Mucosa of descending colon (tissue), 3 donors: ENCODE measurements around the gene PHF24. TPM values are rescaled to one million over a fixed set of nuclear protein-coding genes. Genes with fewer than 3 reads are reported as not detected.
"Not testable (repeated sequence)": the region's sequence is repeated elsewhere in the genome, so short reads cannot be mapped to it uniquely, and the experiment has no call there.

ENCODE experiments used
- ATAC-seq: fragments of 200-7000 bp; cut with Tn5 transposase; one replicate; pipeline ENCODE4 v1.9.1; 2020; ENCODE audit warnings: mild to moderate bottlenecking, moderate library complexity
- DNase-seq, 3 donors: peaks; one replicate each; pipeline ENCODE4 v3.0.0-alpha.2; 2020
- H3K36me3 ChIP-seq: fragments of 200-600 bp; one replicate; pipeline ENCODE4 v1.8.0; 2021; ENCODE audit warnings: low read depth, mild to moderate bottlenecking
- H3K4me1 ChIP-seq: fragments of 200-600 bp; one replicate; pipeline ENCODE4 v1.8.0; 2021; ENCODE audit warnings: low read depth, mild to moderate bottlenecking
- H3K4me3 ChIP-seq: fragments of 200-600 bp; one replicate; pipeline ENCODE4 v1.8.0; 2021; ENCODE audit warnings: mild to moderate bottlenecking
- H3K9me3 ChIP-seq: fragments of 200-600 bp; one replicate; pipeline ENCODE4 v1.8.0; 2021; ENCODE audit warnings: mild to moderate bottlenecking
- CTCF ChIP-seq: fragments of 200-600 bp; IDR thresholded peaks from one replicate; pipeline ENCODE4 v1.8.0; 2022; ENCODE audit warnings: antibody characterized with exemption, mild to moderate bottlenecking
- intact Hi-C, 2 donors: fragments of 100-400 bp; cut with DNase I in 1 of 2; cut with micrococcal nuclease in 1 of 2; formaldehyde crosslinking; loops; one replicate each; pipeline versions ENCODE4 v1.11.0 to v1.11.1; 2022; cut with DNase I, micrococcal nuclease
- total RNA-seq, 3 donors: library from RNA; stranded (reverse); fragmentation: NEBNext Ultra II Directional in 2 of 3; extraction: Animal tissue kit (Norgen Biotek cat#: 25700) in 2 of 3; gene quantifications; one replicate each; pipeline versions ENCODE4 v1.2.1 to v1.2.4, GENCODE V29; 2021 to 2023
- donor health status: DM: no; HTN: no; CAD: no; lungs with moderate emphysema.
- donor health status: DM: no; HTN: no; CAD: no.
- donor health status: DM: no; HTN: yes; CAD: no.

The PHF24 gene
- total RNA-seq, 3 donors from 2014 or later, result 0.55 to 1.3 TPM; not detected in 1

DNA sequence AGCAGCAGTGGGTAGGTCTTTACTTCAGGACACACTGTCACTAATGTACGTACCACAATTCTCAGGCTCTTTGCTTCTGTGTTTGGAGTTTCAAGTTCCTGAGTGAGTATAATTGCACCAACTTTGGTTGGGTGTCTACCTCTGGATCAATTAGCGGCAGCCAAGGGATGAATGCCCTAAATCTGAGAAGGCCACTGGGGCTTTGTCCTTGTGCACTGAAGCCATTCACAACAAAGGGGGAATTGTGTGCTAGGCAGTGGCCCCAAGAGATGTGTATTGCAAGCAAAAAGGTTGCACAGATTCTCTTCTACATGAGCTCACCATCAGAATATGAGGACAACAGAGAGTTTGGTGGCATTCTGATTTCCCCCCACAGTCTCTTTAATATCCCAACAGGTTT lies 3.9 kb upstream of the PHF24 start:
- H3K9me3 ChIP-seq, result no peaks in the 10 kb centered on the region
- H3K4me3 ChIP-seq, result no peak overlapping the region
- H3K36me3 ChIP-seq, result no peaks in the 10 kb centered on the region
- no peak for ATAC-seq
- intact Hi-C loops, result no loop called here
- TF ChIP-seq CTCF, result no peak
- DNase-seq, result no peak
- peaks cover 4% of the 10 kb centered on the region for H3K4me1 ChIP-seq

- ATAC-seq, H3K9me3 ChIP-seq, H3K4me3 ChIP-seq, H3K36me3 ChIP-seq, H3K4me1 ChIP-seq, DNase-seq, intact Hi-C loops: not testable (repeated sequence)
Measured at GRCh38 chr9:34956066-34956465, 2.0 kb upstream of the PHF24 start.

DNA sequence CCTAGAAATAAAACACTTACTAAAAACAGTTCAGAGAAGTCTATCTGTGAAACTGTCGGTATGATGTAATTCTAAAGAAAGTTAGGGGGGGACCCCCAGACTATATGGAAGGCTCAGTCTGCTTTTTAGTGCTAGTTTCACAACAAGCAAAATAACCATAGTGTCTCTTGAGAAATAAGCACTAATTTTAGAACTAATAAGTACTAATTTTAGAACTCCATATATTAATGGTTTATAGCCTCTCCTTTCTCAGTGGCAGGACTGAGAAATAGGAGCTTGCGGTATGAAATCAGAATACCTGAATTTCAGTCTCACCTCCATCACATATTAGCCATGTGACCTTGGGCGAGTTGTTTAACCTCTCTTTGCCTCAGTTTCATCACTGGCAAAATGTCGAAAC lies 1.4 kb upstream of the PHF24 start:
- no peak overlapping the region for H3K4me3 ChIP-seq
- ATAC-seq (no peak), DNase-seq (no peak)
- no peaks in the 10 kb centered on the region for H3K9me3 ChIP-seq
- H3K4me1 ChIP-seq, result peaks cover 4% of the 10 kb centered on the region
- no peak for TF ChIP-seq CTCF
- intact Hi-C loops, result no loop called here
- H3K36me3 ChIP-seq, result no peaks in the 10 kb centered on the region

DNA sequence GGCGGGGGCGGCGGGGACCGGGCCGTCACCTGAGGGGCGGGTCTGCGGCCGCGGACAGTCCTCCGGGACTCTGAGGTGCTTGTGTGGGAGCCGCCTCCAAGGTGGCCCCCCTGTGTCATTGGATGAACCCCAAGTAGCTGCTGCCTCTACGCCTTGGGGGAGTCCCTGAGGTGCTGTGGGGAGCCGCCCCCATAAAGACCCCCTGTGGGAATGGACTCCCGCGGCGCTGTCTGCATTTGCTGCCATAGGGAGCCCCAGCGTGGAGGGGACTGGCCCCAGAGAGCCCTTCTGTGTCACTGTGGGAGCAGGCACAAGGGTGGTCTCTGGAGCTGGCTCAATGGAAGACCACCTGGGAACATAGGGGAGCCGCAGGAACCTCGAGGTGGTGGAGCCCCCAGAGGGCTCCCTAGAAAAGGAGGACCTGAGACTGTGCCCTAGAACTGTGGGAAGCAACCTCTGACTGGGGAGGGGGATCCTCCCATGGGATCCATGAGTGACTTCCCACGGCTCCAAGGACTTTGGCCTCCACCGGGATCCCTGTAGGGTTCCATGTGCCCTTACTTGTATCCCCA lies 412 bp downstream of the PHF24 start:
- H3K36me3 ChIP-seq, result no peaks in the 10 kb centered on the region
- DNase-seq, result no peak
- intact Hi-C loops, result no loop called here
- TF ChIP-seq CTCF, result no peak
- no peak for ATAC-seq
- no peaks in the 10 kb centered on the region for H3K9me3 ChIP-seq
- peaks cover 4% of the 10 kb centered on the region for H3K4me1 ChIP-seq
- H3K4me3 ChIP-seq, result no peak overlapping the region

DNA sequence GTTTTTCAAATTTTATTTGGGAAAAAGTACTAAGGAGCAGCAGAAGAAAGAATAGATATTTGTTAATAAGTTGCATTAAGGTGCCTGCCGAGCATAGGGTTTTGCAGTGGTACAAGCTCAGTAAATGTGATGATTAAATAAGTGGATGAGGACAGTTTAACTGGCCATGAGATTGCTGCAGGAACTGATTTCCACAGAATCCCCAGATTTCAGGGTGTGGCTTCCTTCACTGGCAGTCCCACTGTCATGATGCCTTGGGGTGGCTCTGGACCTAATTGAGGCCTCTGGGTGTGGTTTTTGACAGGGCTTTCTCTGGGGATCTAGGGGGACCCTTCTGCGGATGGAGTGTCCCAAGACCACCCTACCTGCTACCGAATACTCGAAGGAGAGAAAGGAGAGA lies 1.4 kb downstream of the PHF24 start:
- no peak for DNase-seq

More for the DNA sequence above, 1.4 kb downstream of the PHF24 start:
- Histone ChIP-seq H3K4me3 (no peak overlapping the region), H3K36me3 (no peaks in the 10 kb centered on the region), H3K9me3 (no peaks in the 10 kb centered on the region), H3K4me1 (peaks cover 4% of the 10 kb centered on the region)
- TF ChIP-seq CTCF, result no peak
- ATAC-seq, result no peak
- intact Hi-C loops, result no loop called here
